GM18951 (cell line): Measurements from ENCODE around the gene CASP3.

ENCODE experiments used
- POLR2A ChIP-seq: IDR thresholded peaks from 4 replicates; pipeline ENCODE4 v1.6.1; 2011; ENCODE audit warnings: mild to moderate bottlenecking; ENCODE audit not compliant: insufficient read length, insufficient read depth; ENCODE audit errors: extremely low read depth
- in situ Hi-C: fragments of 300-500 bp; cut with MboI; formaldehyde crosslinking; loops from one replicate; pipeline ENCODE4 v1.12.0; 2022; ENCODE audit warnings: low sequenced_read_pairs, mixed read lengths, inconsistent platforms; ENCODE audit not compliant: unreplicated experiment

The CASP3 gene

GRCh38 chr4:184649026-184649970 lies at the start of gene CASP3, which contains the start of gene PRIMPOL:
Gene CASP3 (minus strand): TSS chr4:184649447. CDS start chr4:184638453, 10,994 bp downstream.
Gene PRIMPOL (plus strand): TSS chr4:184649738. CDS start chr4:184657141, 7,403 bp downstream.
- TF ChIP-seq POLR2A = peak; percentile 95
- in situ Hi-C loops = no loop called here

DNA sequence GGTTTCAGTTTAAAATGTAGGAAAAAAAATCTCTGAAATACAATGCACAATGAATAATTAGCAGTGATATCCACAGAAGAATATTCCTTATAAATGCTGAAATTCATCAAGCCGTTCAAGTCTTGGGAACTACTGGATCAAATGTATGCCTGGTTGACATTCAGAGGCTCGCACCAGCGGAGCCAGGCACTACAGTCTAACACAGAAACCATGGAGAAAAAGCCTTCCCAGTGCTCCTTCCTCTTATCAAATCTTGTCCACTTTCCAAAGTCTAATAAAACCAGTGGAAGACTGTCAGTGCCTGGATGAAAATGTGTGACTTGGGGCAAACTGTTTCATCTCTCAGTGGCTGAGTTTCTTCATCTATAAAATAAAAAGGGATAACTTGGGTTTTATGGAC lies 48.7 kb upstream of the CASP3 start:
- in situ Hi-C loops = no loop called here
- TF ChIP-seq POLR2A = no peak

DNA sequence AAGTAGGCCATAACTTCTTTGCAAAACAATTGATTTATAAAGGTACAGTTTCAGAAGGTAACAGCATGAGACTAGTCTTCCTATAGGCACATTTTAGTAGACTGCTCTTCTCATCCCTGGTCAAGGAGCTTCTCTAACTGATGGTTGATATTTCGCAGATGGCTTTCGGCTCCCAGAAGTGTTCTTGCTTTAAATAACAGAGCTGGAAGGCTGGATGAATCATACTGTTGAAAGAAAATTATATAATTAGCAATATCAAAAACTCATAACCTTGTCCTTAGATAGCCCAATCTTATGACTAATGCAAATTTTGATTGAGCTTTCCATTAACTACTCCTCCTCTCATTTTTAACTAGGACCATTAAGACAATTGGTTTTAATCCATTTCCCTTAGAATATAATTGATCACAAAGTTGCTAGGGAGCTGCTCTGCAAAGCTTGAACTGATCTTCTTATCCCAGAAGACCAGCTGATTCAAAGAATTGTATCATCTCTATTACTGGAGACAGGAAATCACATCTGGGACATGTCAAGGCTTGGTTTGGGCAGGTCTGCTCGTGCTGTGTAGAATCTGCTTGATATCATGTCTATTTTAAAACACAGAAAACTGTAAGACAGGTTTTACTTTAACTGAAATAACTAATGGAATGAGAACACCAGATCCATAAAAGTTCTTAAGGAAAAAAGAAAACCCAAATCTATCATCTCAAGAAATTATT lies 46.1 kb upstream of the CASP3 start:
- in situ Hi-C loops = no loop called here
- TF ChIP-seq POLR2A = no peak

DNA sequence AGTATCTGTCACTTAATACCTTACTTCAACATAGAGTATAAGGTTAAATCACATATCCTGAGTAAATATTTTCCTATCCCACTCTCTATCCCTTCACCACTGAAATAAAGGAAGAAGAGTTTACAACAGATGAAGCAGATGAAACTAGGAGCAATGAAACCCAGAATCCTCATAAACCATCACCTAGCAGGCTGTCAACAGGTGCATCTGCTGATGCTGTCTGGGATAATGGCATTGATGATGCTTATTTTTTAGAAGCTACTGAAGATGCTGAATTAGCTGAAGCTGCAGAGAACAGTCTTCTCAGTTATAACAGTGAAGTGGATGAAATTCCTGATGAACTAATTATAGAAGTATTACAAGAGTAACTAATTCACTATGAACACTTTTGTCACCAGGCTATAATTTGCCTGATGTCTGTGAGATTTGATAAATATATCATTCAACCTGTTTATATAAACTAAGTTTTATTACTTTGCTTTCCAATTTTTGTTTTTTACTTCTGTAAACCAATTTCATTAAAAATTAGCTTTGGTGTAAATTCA lies 45.2 kb upstream of the CASP3 start:
- no peak for TF ChIP-seq POLR2A

DNA sequence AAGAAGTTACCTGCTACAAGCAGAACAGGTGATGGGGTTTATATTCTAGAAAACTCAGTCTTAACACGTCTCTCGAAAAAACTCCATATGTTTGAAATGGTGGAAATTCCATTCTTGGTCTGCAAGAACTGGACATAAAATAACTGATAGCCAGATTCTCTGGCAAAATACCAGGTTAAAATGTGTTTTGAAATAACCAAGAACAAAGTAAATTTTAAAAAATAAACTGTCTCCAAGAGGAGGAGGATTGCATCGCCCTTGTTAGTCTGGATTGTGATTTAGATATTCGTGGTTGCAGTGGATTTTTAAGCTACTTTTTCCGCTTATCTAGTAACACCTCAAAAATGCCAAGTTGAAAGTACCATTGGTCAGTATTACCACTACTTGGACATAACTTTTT lies 43.8 kb upstream of the CASP3 start:
- in situ Hi-C loops = no loop called here
- no peak for TF ChIP-seq POLR2A

More for the DNA sequence above, 45.2 kb upstream of the CASP3 start:
- in situ Hi-C loops = no loop called here

DNA sequence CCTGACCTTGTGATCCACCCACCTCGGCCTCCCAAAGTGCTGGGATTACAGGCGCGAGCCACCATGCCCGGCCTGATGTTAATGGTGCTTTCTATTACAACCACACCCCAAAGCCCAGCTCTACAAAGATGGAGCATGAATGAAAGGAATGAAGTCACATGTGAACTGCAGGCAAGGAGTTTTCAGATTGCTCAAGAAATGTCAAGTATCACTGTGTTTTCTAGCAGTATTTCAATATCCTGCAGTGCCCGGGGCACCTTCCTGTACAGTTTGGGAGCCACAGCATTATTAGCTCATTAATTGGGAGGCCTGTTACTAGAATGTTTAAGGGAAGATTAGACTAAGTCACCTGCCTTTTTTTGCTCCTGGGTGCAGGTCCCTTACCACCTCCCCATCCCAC lies 40.4 kb upstream of the CASP3 start:
- TF ChIP-seq POLR2A = no peak
- in situ Hi-C loops = no loop called here

- TF ChIP-seq POLR2A = no peak
- in situ Hi-C loops = no loop called here
Measured at GRCh38 chr4:184688447-184688846, 39.2 kb upstream of the CASP3 start.

DNA sequence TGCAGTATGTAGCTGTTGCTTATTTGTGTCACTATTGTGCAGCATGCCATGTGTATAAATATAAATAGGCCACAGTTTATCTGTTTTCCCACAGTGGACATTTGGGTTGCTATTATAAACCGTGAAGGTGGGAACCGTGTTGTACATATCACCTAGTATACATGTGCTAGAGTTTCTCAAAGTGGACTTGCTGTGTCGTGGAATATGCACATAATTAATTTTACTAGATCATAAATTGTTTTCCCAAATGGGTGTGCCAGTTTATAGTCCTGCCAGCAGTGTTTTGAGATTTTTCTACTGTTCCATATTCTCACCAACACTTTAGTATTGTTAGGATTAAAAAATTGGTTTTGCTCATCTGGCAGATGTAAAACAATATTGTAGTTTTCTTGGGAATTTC lies 38.8 kb upstream of the CASP3 start:
- no peak for TF ChIP-seq POLR2A

DNA sequence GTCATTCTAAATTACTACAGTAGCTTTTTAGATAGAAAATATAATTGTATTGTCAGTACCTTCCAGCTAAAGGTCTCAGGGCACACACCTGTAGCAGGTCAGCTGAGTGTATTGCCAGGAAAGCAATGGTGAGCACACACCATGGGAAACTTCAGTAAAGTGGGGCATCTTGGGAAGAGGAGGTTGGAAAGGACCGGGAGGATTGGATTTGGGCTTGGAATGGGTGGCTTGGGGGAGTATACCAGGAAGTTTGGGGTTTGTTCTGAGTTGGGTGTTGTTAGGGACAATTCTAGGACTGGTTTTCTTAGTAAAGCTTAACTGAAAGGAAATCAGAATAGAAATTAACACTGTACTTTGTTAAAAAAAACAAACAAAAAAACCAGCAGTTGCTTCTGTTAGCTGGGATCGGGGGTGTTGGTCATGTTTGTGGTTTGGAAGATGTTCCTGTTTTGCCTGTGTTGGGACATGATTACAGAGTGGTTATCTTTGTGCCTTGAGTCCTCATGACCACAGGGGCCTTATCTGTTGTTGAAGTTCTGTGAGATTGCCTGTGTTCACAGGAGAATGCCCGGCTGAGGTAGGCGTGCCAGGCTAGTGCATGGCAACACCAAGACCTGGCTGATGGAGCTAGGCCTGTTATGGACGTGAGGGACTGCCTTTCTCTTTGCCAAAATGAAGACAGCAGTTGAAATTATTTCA lies 35.4 kb upstream of the CASP3 start:
- in situ Hi-C loops = no loop called here
- no peak for TF ChIP-seq POLR2A

More for the DNA sequence above, 38.8 kb upstream of the CASP3 start:
- in situ Hi-C loops = no loop called here

GRCh38 chr4:184681916-184682315 lies 32.7 kb upstream of the CASP3 start:
- no peak for TF ChIP-seq POLR2A
- in situ Hi-C loops = no loop called here

- no peak for TF ChIP-seq POLR2A
- in situ Hi-C loops = no loop called here
Measured at GRCh38 chr4:184680698-184681097, 31.5 kb upstream of the CASP3 start.

GRCh38 chr4:184675821-184676492 lies 26.7 kb upstream of the CASP3 start:
- no peak for TF ChIP-seq POLR2A
- in situ Hi-C loops = no loop called here
